HepG2 (cell line): ENCODE measurements around the gene SRRM1. TPM values are rescaled to one million over a fixed set of nuclear protein-coding genes. Genes with fewer than 3 reads are reported as not detected.

Experiments
- ATAC-seq: fragments of 200-7000 bp; cut with Tn5 transposase; 3 replicates; pipeline ENCODE4 v1.9.1; 2020; ENCODE audit warnings: mild to moderate bottlenecking, moderate library complexity
- BruUV-seq: library from RNA; stranded (reverse); fragments of 400-500 nt; replicated peaks from 2 replicates; lab custom pipeline; 2021; lab: Mats Ljungman, UMichigan
- CTCF ChIA-PET: fragments of 300-600 bp; formaldehyde crosslinking; extraction: SDS; loops from one replicate; lab custom pipeline; 2021; ENCODE audit warnings: low total read pairs, inconsistent platforms, low intra/inter-chr PET ratio; lab: Yijun Ruan, JAX
- POLR2A ChIA-PET: fragments of 350-600 bp; sonication (Branson Sonifier 250); formaldehyde crosslinking; loops from one replicate; lab custom pipeline; 2020; ENCODE audit warnings: antibody characterized with exemption, inconsistent platforms; lab: Yijun Ruan, JAX
- DNase-seq: peaks from one replicate; pipeline ENCODE4 v3.0.0-alpha.2; 2015; ENCODE audit warnings: low spot score
- FAIRE-seq: peaks from 3 replicates; lab custom pipeline; 2011; peaks lifted over from hg19 to GRCh38; lab: Jason Lieb, UNC
- H2AFZ ChIP-seq: one replicate; pipeline ENCODE4 v1.6.1; 2011; ENCODE audit warnings: low read length, inconsistent platforms
- H3K27ac ChIP-seq: fragments of 300-600 bp; 3 replicates; pipeline ENCODE4 v1.8.0; 2011; ENCODE audit warnings: mixed run types, mild to moderate bottlenecking, mixed read lengths, low read length, inconsistent platforms; ENCODE audit not compliant: insufficient read depth; ENCODE audit errors: extremely low read length
- H3K27me3 ChIP-seq, 2 experiments: fragments of 200-600 bp in 1 of 2; 2 replicates in 1 of 2; 3 replicates in 1 of 2; pipeline versions ENCODE4 v1.6.0 to v1.8.0; 2011; ENCODE audit warnings: low read length in 2 of 2, mild to moderate bottlenecking in 2 of 2, moderate library complexity in 2 of 2, inconsistent platforms in 1 of 2; ENCODE audit not compliant: insufficient read depth in 2 of 2, control insufficient read depth in 1 of 2
- H3K36me3 ChIP-seq, 2 experiments: fragments of 200-600 bp in 1 of 2; replicated peaks in 1 of 2; 2 replicates in 1 of 2; 3 replicates in 1 of 2; pipeline versions ENCODE4 v1.5.1 to v1.8.0; 2011; ENCODE audit warnings: low read length in 2 of 2, inconsistent platforms in 1 of 2; ENCODE audit not compliant: insufficient read depth in 2 of 2, control insufficient read depth in 1 of 2
- H3K4me1 ChIP-seq: 2 replicates; pipeline ENCODE4 v1.5.1; 2012; ENCODE audit warnings: low read length, inconsistent platforms; ENCODE audit not compliant: insufficient read depth
- H3K4me2 ChIP-seq: 2 replicates; pipeline ENCODE4 v1.6.0; 2011; ENCODE audit warnings: low read depth, low read length, inconsistent platforms
- H3K4me3 ChIP-seq, 3 experiments: fragments of 200-600 bp in 1 of 3; sonication (generic), shearing (Covaris generic) in 1 of 3; replicated peaks in 1 of 3; 2 replicates each; pipeline ENCODE4 v1.5.1; 2011 to 2016; ENCODE audit warnings: low read length in 3 of 3, inconsistent platforms in 2 of 3, low read depth in 2 of 3, mild to moderate bottlenecking in 2 of 3, control low read depth in 1 of 3, mixed read lengths in 1 of 3; ENCODE audit not compliant: insufficient read depth in 1 of 3
- H3K79me2 ChIP-seq: one replicate; pipeline ENCODE4 v1.6.1; 2011; ENCODE audit warnings: low read length, inconsistent platforms; ENCODE audit not compliant: insufficient read depth
- H3K9ac ChIP-seq: 2 replicates; pipeline ENCODE4 v1.6.0; 2011; ENCODE audit warnings: mild to moderate bottlenecking, low read depth, low read length, inconsistent platforms; ENCODE audit not compliant: insufficient read depth
- H3K9me3 ChIP-seq: 2 replicates; pipeline ENCODE4 v1.5.1; 2012; ENCODE audit warnings: mild to moderate bottlenecking, low read length
- H4K20me1 ChIP-seq: 2 replicates; pipeline ENCODE4 v1.6.0; 2011; ENCODE audit warnings: inconsistent platforms, mild to moderate bottlenecking, low read length, moderate library complexity; ENCODE audit not compliant: insufficient read depth
- BORCS8-MEF2B ChIP-seq: sonication (generic); formaldehyde crosslinking; IDR thresholded peaks from 2 replicates; pipeline ENCODE4 v1.8.0; 2022; ENCODE audit warnings: mild to moderate bottlenecking, missing genetic modification reagents
- CBFB ChIP-seq: sonication (generic); formaldehyde crosslinking; IDR thresholded peaks from 2 replicates; pipeline ENCODE4 v1.4.0; 2020; ENCODE audit warnings: missing genetic modification reagents
- HCFC1 ChIP-seq: fragments of 150-350 bp; IDR thresholded peaks from 2 replicates; pipeline ENCODE4 v1.6.1; 2014; ENCODE audit warnings: low read depth, low read length
- MYC ChIP-seq: sonication (generic); formaldehyde crosslinking; IDR thresholded peaks from 2 replicates; pipeline ENCODE4 v1.9.0; 2021; ENCODE audit warnings: missing genetic modification reagents, borderline replicate concordance
- PAX8 ChIP-seq: sonication (generic); formaldehyde crosslinking; IDR thresholded peaks from 2 replicates; pipeline ENCODE4 v1.8.0; 2022; ENCODE audit warnings: mild to moderate bottlenecking, missing genetic modification reagents, borderline replicate concordance
- RELA ChIP-seq: sonication (generic); formaldehyde crosslinking; IDR thresholded peaks from 2 replicates; pipeline ENCODE4 v1.4.0; 2020; ENCODE audit warnings: missing genetic modification reagents
- SPEN ChIP-seq: sonication (generic); formaldehyde crosslinking; IDR thresholded peaks from 2 replicates; pipeline ENCODE4 v1.5.1; 2020; ENCODE audit warnings: low read depth, mild to moderate bottlenecking, missing genetic modification reagents
- SUZ12 ChIP-seq: fragments of 150-350 bp; IDR thresholded peaks from 2 replicates; pipeline ENCODE4 v1.6.1; 2014; ENCODE audit warnings: low read depth, low read length
- U2AF2 ChIP-seq: fragments of 200-400 bp; formaldehyde crosslinking; IDR thresholded peaks from 2 replicates; pipeline ENCODE4 v1.6.1; 2017; ENCODE audit warnings: low read depth, mild to moderate bottlenecking, low read length
- ZNF138 ChIP-seq: sonication (generic); formaldehyde crosslinking; IDR thresholded peaks from 2 replicates; pipeline ENCODE4 v1.5.0; 2020; ENCODE audit warnings: mild to moderate bottlenecking, low read depth, missing genetic modification reagents
- WGBS: methylation state at CpG from one replicate; pipeline ENCODE4 v1.1.6; 2017; ENCODE audit warnings: low lambda C conversion rate; 5-methylcytosine and 5-hydroxymethylcytosine counted together
- in situ Hi-C: cut with HindIII; loops from 2 replicates; pipeline ENCODE4 v1.10.0; 2017; ENCODE audit warnings: low pct_unique_long_range_greater_than_20kb; ENCODE audit not compliant: extremely low pct_ligation_motif_present
- intact Hi-C: fragments of 100-400 bp; cut with micrococcal nuclease; formaldehyde crosslinking; loops from one replicate; pipeline ENCODE4 v1.10.0; 2022; ENCODE audit not compliant: unreplicated experiment
- polyA plus RNA-seq, 8 experiments: library from polyadenylated mRNA; depleted of rRNA in 3 of 8; stranded (reverse) in 7 of 8; unstranded in 1 of 8; fragments of >200 nt; fragmentation: Illumina TruSeq in 4 of 8; extraction: Trizol in 4 of 8; gene quantifications; 2 replicates each; pipeline versions ENCODE4 v1.2.1 to v1.2.3, GENCODE V29; 2011 to 2016; ENCODE audit warnings: low read depth in 4 of 8, missing spikeins in 1 of 8, mixed read lengths in 1 of 8; ENCODE audit not compliant: insufficient read depth in 1 of 8
- total RNA-seq, 5 experiments: library from RNA; depleted of rRNA; stranded (reverse); fragments of >200 nt; fragmentation: Illumina TruSeq; extraction: Trizol; gene quantifications; 2 replicates each; pipeline ENCODE4 v1.2.3, GENCODE V29; 2016; ENCODE audit warnings: low read depth in 1 of 5
- TF ChIP-seq, protein P1 (sequence below): sonication (generic); formaldehyde crosslinking; IDR thresholded peaks from 2 replicates; pipeline ENCODE4 v1.5.0; 2020; ENCODE audit warnings: mild to moderate bottlenecking, missing genetic modification reagents, borderline replicate concordance
- TF ChIP-seq, protein P2 (sequence below): sonication (generic); formaldehyde crosslinking; IDR thresholded peaks from 2 replicates; pipeline ENCODE4 v1.9.0; 2021; ENCODE audit warnings: missing genetic modification reagents, mild to moderate bottlenecking, borderline replicate concordance
- TF ChIP-seq, protein P3 (sequence below): sonication (generic); formaldehyde crosslinking; IDR thresholded peaks from 2 replicates; pipeline ENCODE4 v1.4.0; 2020; ENCODE audit warnings: missing genetic modification reagents
- TF ChIP-seq, protein P4 (sequence below): sonication (generic); formaldehyde crosslinking; IDR thresholded peaks from 2 replicates; pipeline ENCODE4 v1.4.0; 2020; ENCODE audit warnings: missing genetic modification reagents

The SRRM1 gene
- total and polyA plus RNA-seq, 2 of the 13 experiments (the other 11 are each of a cell fraction or from before 2014, with no cell fraction given): 31.6 to 44.5 TPM

DNA sequence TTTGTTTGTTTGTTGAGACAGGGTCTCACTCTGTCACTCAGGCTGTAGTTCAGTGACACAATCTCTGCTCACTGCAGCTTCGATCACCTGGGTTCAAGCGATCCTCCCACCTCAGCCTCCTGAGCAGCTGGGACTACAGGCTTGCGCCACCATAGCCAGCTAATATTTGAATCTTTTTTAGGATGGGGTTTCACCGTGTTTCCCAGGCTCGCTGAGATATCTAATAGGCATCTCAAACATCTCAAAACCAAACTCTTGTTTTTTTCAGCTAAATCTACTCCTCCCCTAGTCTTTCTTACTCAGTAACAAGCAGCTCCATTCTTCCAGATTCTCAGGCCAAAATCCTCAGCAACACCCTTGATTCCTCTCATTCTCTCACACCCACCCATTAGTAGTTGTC, 22.0 kb upstream of the SRRM1 start (continued):
- TF ChIP-seq, protein P1, sequence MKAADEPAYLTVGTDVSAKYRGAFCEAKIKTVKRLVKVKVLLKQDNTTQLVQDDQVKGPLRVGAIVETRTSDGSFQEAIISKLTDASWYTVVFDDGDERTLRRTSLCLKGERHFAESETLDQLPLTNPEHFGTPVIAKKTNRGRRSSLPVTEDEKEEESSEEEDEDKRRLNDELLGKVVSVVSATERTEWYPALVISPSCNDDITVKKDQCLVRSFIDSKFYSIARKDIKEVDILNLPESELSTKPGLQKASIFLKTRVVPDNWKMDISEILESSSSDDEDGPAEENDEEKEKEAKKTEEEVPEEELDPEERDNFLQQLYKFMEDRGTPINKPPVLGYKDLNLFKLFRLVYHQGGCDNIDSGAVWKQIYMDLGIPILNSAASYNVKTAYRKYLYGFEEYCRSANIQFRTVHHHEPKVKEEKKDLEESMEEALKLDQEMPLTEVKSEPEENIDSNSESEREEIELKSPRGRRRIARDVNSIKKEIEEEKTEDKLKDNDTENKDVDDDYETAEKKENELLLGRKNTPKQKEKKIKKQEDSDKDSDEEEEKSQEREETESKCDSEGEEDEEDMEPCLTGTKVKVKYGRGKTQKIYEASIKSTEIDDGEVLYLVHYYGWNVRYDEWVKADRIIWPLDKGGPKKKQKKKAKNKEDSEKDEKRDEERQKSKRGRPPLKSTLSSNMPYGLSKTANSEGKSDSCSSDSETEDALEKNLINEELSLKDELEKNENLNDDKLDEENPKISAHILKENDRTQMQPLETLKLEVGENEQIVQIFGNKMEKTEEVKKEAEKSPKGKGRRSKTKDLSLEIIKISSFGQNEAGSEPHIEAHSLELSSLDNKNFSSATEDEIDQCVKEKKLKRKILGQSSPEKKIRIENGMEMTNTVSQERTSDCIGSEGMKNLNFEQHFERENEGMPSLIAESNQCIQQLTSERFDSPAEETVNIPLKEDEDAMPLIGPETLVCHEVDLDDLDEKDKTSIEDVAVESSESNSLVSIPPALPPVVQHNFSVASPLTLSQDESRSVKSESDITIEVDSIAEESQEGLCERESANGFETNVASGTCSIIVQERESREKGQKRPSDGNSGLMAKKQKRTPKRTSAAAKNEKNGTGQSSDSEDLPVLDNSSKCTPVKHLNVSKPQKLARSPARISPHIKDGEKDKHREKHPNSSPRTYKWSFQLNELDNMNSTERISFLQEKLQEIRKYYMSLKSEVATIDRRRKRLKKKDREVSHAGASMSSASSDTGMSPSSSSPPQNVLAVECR (CRISPR knock-in tag): no peak
- TF ChIP-seq MYC: no peak
- TF ChIP-seq, protein P2, sequence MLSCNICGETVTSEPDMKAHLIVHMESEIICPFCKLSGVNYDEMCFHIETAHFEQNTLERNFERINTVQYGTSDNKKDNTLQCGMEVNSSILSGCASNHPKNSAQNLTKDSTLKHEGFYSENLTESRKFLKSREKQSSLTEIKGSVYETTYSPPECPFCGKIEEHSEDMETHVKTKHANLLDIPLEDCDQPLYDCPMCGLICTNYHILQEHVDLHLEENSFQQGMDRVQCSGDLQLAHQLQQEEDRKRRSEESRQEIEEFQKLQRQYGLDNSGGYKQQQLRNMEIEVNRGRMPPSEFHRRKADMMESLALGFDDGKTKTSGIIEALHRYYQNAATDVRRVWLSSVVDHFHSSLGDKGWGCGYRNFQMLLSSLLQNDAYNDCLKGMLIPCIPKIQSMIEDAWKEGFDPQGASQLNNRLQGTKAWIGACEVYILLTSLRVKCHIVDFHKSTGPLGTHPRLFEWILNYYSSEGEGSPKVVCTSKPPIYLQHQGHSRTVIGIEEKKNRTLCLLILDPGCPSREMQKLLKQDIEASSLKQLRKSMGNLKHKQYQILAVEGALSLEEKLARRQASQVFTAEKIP: no peak
- no peak for TF ChIP-seq SPEN (CRISPR knock-in tag)
- TF ChIP-seq SUZ12: no peak
- TF ChIP-seq CBFB (CRISPR knock-in tag): no peak

DNA sequence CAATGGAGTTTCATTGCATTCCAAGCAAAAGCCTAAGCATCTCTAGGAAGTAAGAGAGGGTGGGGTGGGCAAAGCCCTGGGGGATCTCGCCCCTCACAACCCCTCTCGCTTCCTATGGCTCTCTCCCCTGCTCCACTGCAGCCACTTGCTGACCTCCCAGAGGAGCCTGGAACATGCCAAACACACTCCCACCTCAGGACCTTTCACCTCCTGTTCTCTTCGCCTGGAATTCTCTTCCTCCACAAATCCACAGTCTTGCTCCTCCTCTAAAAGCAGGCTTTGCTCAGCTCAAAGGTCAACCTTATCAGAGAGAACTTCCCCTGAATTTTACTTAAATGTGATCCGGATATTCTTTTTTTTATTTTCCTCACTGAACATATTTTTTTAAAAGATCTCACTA, 20.9 kb upstream of the SRRM1 start:
- DNase-seq (no peak), ATAC-seq (no peak), FAIRE-seq (no peak)
- Histone ChIP-seq H3K36me3 (no peaks in the 10 kb centered on the region), H3K4me2 (peak overlapping the region; percentile 7; the same call in 1 of the 2 replicates), H3K9ac (no peak overlapping the region), H3K27me3 (peaks cover 0 to 2% of the 10 kb centered on the region in 2 experiments; a peak in 1 of 5 replicates), H3K79me2 (no peaks in the 10 kb centered on the region), H3K27ac (no peak overlapping the region), H2AFZ (no peak overlapping the region), H3K9me3 (no peaks in the 10 kb centered on the region), H3K4me1 (peaks cover 36% of the 10 kb centered on the region), H4K20me1 (no peaks in the 10 kb centered on the region), H3K4me3 (no peak overlapping the region)
- ChIA-PET CTCF (no interaction called here), POLR2A (no interaction called here)
- 22% methylated on average over 4 of the region's 4 CpGs for WGBS
- intact Hi-C loops (no loop called here), in situ Hi-C loops (no loop called here)
- BruUV-seq: no TSS peak
- TF ChIP-seq ZNF138 (CRISPR knock-in tag) (no peak), HCFC1 (no peak), RELA (CRISPR knock-in tag) (no peak), U2AF2 (no peak), PAX8 (CRISPR knock-in tag) (no peak), BORCS8-MEF2B (CRISPR knock-in tag) (no peak)
- TF ChIP-seq, protein P3, sequence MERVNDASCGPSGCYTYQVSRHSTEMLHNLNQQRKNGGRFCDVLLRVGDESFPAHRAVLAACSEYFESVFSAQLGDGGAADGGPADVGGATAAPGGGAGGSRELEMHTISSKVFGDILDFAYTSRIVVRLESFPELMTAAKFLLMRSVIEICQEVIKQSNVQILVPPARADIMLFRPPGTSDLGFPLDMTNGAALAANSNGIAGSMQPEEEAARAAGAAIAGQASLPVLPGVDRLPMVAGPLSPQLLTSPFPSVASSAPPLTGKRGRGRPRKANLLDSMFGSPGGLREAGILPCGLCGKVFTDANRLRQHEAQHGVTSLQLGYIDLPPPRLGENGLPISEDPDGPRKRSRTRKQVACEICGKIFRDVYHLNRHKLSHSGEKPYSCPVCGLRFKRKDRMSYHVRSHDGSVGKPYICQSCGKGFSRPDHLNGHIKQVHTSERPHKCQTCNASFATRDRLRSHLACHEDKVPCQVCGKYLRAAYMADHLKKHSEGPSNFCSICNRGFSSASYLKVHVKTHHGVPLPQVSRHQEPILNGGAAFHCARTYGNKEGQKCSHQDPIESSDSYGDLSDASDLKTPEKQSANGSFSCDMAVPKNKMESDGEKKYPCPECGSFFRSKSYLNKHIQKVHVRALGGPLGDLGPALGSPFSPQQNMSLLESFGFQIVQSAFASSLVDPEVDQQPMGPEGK: no peak
- TF ChIP-seq, protein P4, sequence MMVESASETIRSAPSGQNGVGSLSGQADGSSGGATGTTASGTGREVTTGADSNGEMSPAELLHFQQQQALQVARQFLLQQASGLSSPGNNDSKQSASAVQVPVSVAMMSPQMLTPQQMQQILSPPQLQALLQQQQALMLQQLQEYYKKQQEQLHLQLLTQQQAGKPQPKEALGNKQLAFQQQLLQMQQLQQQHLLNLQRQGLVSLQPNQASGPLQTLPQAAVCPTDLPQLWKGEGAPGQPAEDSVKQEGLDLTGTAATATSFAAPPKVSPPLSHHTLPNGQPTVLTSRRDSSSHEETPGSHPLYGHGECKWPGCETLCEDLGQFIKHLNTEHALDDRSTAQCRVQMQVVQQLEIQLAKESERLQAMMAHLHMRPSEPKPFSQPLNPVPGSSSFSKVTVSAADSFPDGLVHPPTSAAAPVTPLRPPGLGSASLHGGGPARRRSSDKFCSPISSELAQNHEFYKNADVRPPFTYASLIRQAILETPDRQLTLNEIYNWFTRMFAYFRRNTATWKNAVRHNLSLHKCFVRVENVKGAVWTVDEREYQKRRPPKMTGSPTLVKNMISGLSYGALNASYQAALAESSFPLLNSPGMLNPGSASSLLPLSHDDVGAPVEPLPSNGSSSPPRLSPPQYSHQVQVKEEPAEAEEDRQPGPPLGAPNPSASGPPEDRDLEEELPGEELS (CRISPR knock-in tag): no peak
